Astrocyte of the cerebellum (primary cell): ENCODE data around the gene MYF5.
"Not testable (repeated sequence)": the region's sequence is repeated elsewhere in the genome, so short reads cannot be mapped to it uniquely, and the experiment has no call there.

ENCODE experiments used
- DNase-seq: peaks from one replicate; pipeline ENCODE4 v3.0.0-alpha.2; 2011; ENCODE audit warnings: low read depth
- H3K4me3 ChIP-seq: 2 replicates; pipeline ENCODE4 v1.5.1; 2011; ENCODE audit warnings: mild to moderate bottlenecking, low read depth, low read length, moderate library complexity
- in situ Hi-C: cut with HindIII; loops from 2 replicates; pipeline ENCODE4 v1.10.0; 2017; ENCODE audit warnings: low sequenced_read_pairs
- TF ChIP-seq, protein P1 (sequence below): IDR thresholded peaks from 2 replicates; pipeline ENCODE4 v1.5.1; 2012; ENCODE audit warnings: low read length, low read depth, moderate library complexity, mild to moderate bottlenecking; ENCODE audit errors: missing control alignments

Gene MYF5

DNA sequence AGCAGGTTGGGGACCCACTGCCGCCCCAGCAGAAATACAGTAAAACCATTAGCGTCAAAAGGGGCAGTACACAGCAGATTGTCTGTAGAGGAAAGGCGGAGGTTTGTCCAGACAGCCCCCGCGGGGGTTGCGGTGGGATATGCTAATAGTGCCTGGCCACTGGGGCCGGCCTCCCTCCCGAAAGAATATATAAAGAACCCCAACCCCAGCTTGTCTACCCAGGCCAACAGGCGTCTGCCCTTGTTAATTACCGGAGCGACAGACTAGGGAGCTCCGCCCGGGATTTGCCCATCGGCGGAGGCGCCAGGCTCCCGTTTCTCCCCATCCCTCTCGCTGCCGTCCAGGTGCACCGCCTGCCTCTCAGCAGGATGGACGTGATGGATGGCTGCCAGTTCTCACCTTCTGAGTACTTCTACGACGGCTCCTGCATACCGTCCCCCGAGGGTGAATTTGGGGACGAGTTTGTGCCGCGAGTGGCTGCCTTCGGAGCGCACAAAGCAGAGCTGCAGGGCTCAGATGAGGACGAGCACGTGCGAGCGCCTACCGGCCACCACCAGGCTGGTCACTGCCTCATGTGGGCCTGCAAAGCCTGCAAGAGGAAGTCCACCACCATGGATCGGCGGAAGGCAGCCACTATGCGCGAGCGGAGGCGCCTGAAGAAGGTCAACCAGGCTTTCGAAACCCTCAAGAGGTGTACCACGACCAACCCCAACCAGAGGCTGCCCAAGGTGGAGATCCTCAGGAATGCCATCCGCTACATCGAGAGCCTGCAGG lies at the start of gene MYF5:
Gene MYF5, plus strand, starts transcription at position 217 of the 774 bp plus-strand sequence. Its CDS starts 152 bp downstream, at position 369.
- in situ Hi-C loops = no loop called here
- DNase-seq = no peak
- TF ChIP-seq, protein P1, sequence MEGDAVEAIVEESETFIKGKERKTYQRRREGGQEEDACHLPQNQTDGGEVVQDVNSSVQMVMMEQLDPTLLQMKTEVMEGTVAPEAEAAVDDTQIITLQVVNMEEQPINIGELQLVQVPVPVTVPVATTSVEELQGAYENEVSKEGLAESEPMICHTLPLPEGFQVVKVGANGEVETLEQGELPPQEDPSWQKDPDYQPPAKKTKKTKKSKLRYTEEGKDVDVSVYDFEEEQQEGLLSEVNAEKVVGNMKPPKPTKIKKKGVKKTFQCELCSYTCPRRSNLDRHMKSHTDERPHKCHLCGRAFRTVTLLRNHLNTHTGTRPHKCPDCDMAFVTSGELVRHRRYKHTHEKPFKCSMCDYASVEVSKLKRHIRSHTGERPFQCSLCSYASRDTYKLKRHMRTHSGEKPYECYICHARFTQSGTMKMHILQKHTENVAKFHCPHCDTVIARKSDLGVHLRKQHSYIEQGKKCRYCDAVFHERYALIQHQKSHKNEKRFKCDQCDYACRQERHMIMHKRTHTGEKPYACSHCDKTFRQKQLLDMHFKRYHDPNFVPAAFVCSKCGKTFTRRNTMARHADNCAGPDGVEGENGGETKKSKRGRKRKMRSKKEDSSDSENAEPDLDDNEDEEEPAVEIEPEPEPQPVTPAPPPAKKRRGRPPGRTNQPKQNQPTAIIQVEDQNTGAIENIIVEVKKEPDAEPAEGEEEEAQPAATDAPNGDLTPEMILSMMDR = no peak
- H3K4me3 ChIP-seq = no peak within 1 kb of the TSS

DNA sequence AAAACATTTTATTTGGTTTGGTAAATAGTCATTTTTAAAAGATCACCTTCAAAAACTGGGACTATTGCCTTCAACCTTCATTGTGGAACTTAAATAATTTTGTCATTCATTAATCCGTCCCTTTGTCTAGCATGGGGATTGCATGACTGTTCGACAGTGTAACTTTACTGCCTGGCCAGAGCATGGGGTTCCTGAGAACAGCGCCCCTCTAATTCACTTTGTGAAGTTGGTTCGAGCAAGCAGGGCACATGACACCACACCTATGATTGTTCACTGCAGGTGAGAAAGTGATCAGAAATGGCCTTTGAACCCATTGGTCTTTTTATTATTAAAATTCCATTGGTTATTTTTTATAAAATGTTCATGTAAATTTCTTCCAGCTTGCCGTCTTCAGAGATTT lies 46.5 kb upstream of the MYF5 start:
- TF ChIP-seq, protein P1 = no peak
- no peak overlapping the region for H3K4me3 ChIP-seq
- in situ Hi-C loops = no loop called here

DNA sequence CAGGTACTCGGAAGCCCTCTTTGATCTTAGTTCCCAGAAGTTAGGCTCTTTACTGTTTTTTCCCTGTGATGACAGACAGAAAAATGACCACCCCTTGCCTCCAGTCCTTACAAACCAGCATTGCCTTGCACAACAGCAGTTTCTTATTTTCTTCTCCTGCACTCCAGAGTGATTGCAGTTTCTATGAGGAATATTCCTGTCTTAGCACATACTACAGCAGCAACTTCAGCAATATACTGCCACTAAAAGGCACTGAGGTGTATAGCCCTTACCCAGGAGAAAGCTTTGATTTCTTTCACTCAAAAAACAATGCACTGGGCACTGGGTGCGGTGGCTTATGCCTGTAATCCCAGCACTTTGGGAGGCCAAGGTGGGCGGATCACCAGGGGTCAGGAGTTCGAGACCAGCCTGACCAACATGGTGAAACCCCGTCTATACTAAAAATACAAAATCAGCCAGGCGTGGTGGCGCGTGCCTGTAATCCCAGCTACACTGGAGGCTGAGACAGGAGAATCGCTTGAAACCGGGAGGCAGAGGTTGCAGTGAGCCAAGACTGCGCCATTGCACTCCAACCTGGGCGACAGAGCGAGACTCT lies 40.6 kb upstream of the MYF5 start:
- H3K4me3 ChIP-seq, DNase-seq, in situ Hi-C loops: not testable (repeated sequence)
- TF ChIP-seq, protein P1 = peak; percentile 6

More for the DNA sequence above, 46.5 kb upstream of the MYF5 start:
- no peak for DNase-seq

DNA sequence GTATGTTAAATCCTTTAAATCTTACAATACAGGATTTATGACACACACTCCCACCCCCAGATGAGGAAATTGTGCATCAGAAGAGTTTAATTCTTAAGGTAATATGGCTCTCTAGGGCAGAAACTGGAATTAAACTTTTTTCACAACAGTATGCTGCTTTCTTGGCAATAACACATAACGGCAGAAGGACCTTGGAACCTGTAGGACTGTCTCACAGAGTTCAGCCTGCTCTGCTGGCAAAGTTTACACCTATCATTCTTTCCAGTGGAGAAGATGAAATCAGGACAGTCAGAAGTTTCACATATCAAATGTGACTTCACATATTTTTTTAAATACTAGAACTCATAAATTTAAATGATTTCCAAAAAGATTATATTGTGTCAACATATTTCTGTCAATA lies 39.9 kb upstream of the MYF5 start:
- TF ChIP-seq, protein P1 = no peak
- in situ Hi-C loops = no loop called here
- no peak overlapping the region for H3K4me3 ChIP-seq
- DNase-seq = no peak

DNA sequence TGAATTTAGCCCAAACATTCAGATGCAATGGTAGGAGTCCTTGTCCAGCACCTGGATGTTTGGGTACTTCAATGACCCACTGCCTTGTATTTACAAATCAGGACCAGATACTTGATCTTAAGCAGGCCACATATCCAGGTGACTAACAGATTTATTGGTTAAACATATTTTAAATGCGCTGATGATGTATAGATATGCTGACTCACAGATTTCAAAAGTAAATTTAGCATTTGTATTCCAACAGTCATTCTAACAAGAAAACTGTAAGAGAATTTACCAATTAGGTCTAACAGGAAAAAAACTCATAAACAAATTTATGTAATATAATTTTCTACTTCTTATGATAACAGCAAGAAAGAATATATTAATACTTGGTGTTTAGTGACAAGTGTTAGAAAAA lies 38.7 kb upstream of the MYF5 start:
- TF ChIP-seq, protein P1 = no peak
- in situ Hi-C loops = no loop called here
- no peak for DNase-seq
- no peak overlapping the region for H3K4me3 ChIP-seq

DNA sequence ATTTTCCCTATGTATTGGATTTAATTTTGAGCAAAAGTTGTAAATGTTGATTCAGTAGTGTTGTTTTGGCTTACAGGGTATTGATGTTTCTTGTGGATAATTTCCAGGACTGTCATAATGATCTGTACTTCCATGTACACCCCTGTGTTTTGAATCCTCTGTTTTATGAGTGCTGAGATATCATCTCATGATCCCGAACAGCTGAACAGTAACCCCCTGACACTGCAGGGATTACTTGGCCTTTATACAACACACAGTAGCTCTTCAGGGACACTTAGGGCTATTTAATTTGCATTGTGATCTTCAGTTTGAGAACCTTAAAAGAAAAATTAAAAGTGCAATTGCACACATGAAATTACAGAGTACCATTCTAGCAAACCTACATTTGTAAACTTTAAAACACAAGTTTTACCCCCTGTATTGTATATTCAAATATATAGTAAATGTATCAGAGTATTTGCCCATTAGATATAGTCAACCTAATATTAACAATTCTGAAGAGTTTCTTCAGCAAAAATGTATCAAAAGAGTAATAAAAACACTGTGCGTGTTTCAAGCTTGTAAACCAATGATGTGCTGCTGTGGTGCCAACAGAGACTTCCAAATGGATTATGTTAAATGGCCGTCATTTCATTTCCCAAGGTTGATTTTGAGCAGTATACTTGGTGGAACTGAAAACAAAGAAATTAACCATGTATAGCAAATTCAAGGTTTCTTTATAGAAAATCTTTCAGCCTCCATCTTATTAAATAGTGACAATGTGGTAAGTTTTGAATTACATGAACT lies 37.2 kb upstream of the MYF5 start:
- no peak overlapping the region for H3K4me3 ChIP-seq
- no peak for DNase-seq
- in situ Hi-C loops = no loop called here
- TF ChIP-seq, protein P1 = no peak
